HepG2 (cell line): ENCODE data around the gene CUL5. TPM values are rescaled to one million over a fixed set of nuclear protein-coding genes. Genes with fewer than 3 reads are reported as not detected.
A peak's percentile ranks its signal among the peaks of the same experiment; 100 is the strongest.

ENCODE experiments used
- ATAC-seq: fragments of 200-7000 bp; cut with Tn5 transposase; 3 replicates; pipeline ENCODE4 v1.9.1; 2020; ENCODE audit warnings: mild to moderate bottlenecking, moderate library complexity
- BruUV-seq: library from RNA; stranded (reverse); fragments of 400-500 nt; replicated peaks from 2 replicates; lab custom pipeline; 2021; lab: Mats Ljungman, UMichigan
- CTCF ChIA-PET: fragments of 300-600 bp; formaldehyde crosslinking; extraction: SDS; loops from one replicate; lab custom pipeline; 2021; ENCODE audit warnings: low total read pairs, inconsistent platforms, low intra/inter-chr PET ratio; lab: Yijun Ruan, JAX
- POLR2A ChIA-PET: fragments of 350-600 bp; sonication (Branson Sonifier 250); formaldehyde crosslinking; loops from one replicate; lab custom pipeline; 2020; ENCODE audit warnings: antibody characterized with exemption, inconsistent platforms; lab: Yijun Ruan, JAX
- DNase-seq: peaks from one replicate; pipeline ENCODE4 v3.0.0-alpha.2; 2015; ENCODE audit warnings: low spot score
- FAIRE-seq: peaks from 3 replicates; lab custom pipeline; 2011; peaks lifted over from hg19 to GRCh38; lab: Jason Lieb, UNC
- H2AFZ ChIP-seq: one replicate; pipeline ENCODE4 v1.6.1; 2011; ENCODE audit warnings: low read length, inconsistent platforms
- H3K27ac ChIP-seq: fragments of 300-600 bp; 3 replicates; pipeline ENCODE4 v1.8.0; 2011; ENCODE audit warnings: mixed run types, mild to moderate bottlenecking, mixed read lengths, low read length, inconsistent platforms; ENCODE audit not compliant: insufficient read depth; ENCODE audit errors: extremely low read length
- H3K27me3 ChIP-seq, 2 experiments: fragments of 200-600 bp in 1 of 2; 2 replicates in 1 of 2; 3 replicates in 1 of 2; pipeline versions ENCODE4 v1.6.0 to v1.8.0; 2011; ENCODE audit warnings: low read length in 2 of 2, mild to moderate bottlenecking in 2 of 2, moderate library complexity in 2 of 2, inconsistent platforms in 1 of 2; ENCODE audit not compliant: insufficient read depth in 2 of 2, control insufficient read depth in 1 of 2
- H3K36me3 ChIP-seq, 2 experiments: fragments of 200-600 bp in 1 of 2; replicated peaks in 1 of 2; 2 replicates in 1 of 2; 3 replicates in 1 of 2; pipeline versions ENCODE4 v1.5.1 to v1.8.0; 2011; ENCODE audit warnings: low read length in 2 of 2, inconsistent platforms in 1 of 2; ENCODE audit not compliant: insufficient read depth in 2 of 2, control insufficient read depth in 1 of 2
- H3K4me1 ChIP-seq: 2 replicates; pipeline ENCODE4 v1.5.1; 2012; ENCODE audit warnings: low read length, inconsistent platforms; ENCODE audit not compliant: insufficient read depth
- H3K4me2 ChIP-seq: 2 replicates; pipeline ENCODE4 v1.6.0; 2011; ENCODE audit warnings: low read depth, low read length, inconsistent platforms
- H3K4me3 ChIP-seq, 3 experiments: fragments of 200-600 bp in 1 of 3; sonication (generic), shearing (Covaris generic) in 1 of 3; replicated peaks in 1 of 3; 2 replicates each; pipeline ENCODE4 v1.5.1; 2011 to 2016; ENCODE audit warnings: low read length in 3 of 3, inconsistent platforms in 2 of 3, low read depth in 2 of 3, mild to moderate bottlenecking in 2 of 3, control low read depth in 1 of 3, mixed read lengths in 1 of 3; ENCODE audit not compliant: insufficient read depth in 1 of 3
- H3K79me2 ChIP-seq: one replicate; pipeline ENCODE4 v1.6.1; 2011; ENCODE audit warnings: low read length, inconsistent platforms; ENCODE audit not compliant: insufficient read depth
- H3K9ac ChIP-seq: 2 replicates; pipeline ENCODE4 v1.6.0; 2011; ENCODE audit warnings: mild to moderate bottlenecking, low read depth, low read length, inconsistent platforms; ENCODE audit not compliant: insufficient read depth
- H3K9me3 ChIP-seq: 2 replicates; pipeline ENCODE4 v1.5.1; 2012; ENCODE audit warnings: mild to moderate bottlenecking, low read length
- H4K20me1 ChIP-seq: 2 replicates; pipeline ENCODE4 v1.6.0; 2011; ENCODE audit warnings: inconsistent platforms, mild to moderate bottlenecking, low read length, moderate library complexity; ENCODE audit not compliant: insufficient read depth
- CTCF ChIP-seq: sonication (generic); formaldehyde crosslinking; IDR thresholded peaks from 2 replicates; pipeline ENCODE4 v1.5.0; 2020; ENCODE audit warnings: mild to moderate bottlenecking, missing genetic modification reagents, moderate library complexity
- DDIT3 ChIP-seq: sonication (generic); formaldehyde crosslinking; IDR thresholded peaks from 2 replicates; pipeline ENCODE4 v1.4.0; 2020; ENCODE audit warnings: mild to moderate bottlenecking, missing genetic modification reagents
- KDM3A ChIP-seq: IDR thresholded peaks from 2 replicates; pipeline ENCODE4 v1.6.1; 2018; ENCODE audit warnings: low read depth, missing compliant biosample characterization
- NFRKB ChIP-seq: fragments of 450-650 bp; IDR thresholded peaks from 2 replicates; pipeline ENCODE4 v1.6.1; 2017
- SMC3 ChIP-seq: IDR thresholded peaks from 2 replicates; pipeline ENCODE4 v1.6.1; 2011; ENCODE audit warnings: low read length, improper control_type of control experiment
- STAG1 ChIP-seq: sonication (generic); formaldehyde crosslinking; IDR thresholded peaks from 2 replicates; pipeline ENCODE4 v1.4.0; 2020; ENCODE audit warnings: missing genetic modification reagents
- ZNF160 ChIP-seq: sonication (generic); formaldehyde crosslinking; IDR thresholded peaks from 2 replicates; pipeline ENCODE4 v1.8.0; 2022; ENCODE audit warnings: mild to moderate bottlenecking, inconsistent platforms, missing genetic modification reagents
- ZNF343 ChIP-seq: sonication (generic); formaldehyde crosslinking; IDR thresholded peaks from 2 replicates; pipeline ENCODE4 v1.4.0; 2020; ENCODE audit warnings: mild to moderate bottlenecking, missing genetic modification reagents
- in situ Hi-C: cut with HindIII; loops from 2 replicates; pipeline ENCODE4 v1.10.0; 2017; ENCODE audit warnings: low pct_unique_long_range_greater_than_20kb; ENCODE audit not compliant: extremely low pct_ligation_motif_present
- intact Hi-C: fragments of 100-400 bp; cut with micrococcal nuclease; formaldehyde crosslinking; loops from one replicate; pipeline ENCODE4 v1.10.0; 2022; ENCODE audit not compliant: unreplicated experiment
- polyA plus RNA-seq, 8 experiments: library from polyadenylated mRNA; depleted of rRNA in 3 of 8; stranded (reverse) in 7 of 8; unstranded in 1 of 8; fragments of >200 nt; fragmentation: Illumina TruSeq in 4 of 8; extraction: Trizol in 4 of 8; gene quantifications; 2 replicates each; pipeline versions ENCODE4 v1.2.1 to v1.2.3, GENCODE V29; 2011 to 2016; ENCODE audit warnings: low read depth in 4 of 8, missing spikeins in 1 of 8, mixed read lengths in 1 of 8; ENCODE audit not compliant: insufficient read depth in 1 of 8
- total RNA-seq, 5 experiments: library from RNA; depleted of rRNA; stranded (reverse); fragments of >200 nt; fragmentation: Illumina TruSeq; extraction: Trizol; gene quantifications; 2 replicates each; pipeline ENCODE4 v1.2.3, GENCODE V29; 2016; ENCODE audit warnings: low read depth in 1 of 5

Gene CUL5
- total and polyA plus RNA-seq, 2 of the 13 experiments (the other 11 are each of a cell fraction or from before 2014, with no cell fraction given): 7.0 to 24.7 TPM

GRCh38 chr11:108117746-108118371 is 109.2 kb downstream of the CUL5 start:
- Histone ChIP-seq H2AFZ (no peak overlapping the region), H3K4me3 (no peak overlapping the region), H4K20me1 (no peaks in the 10 kb centered on the region; the same call in 1 of the 2 replicates), H3K4me2 (no peak overlapping the region), H3K79me2 (peaks cover 10% of the 10 kb centered on the region), H3K9me3 (no peaks in the 10 kb centered on the region), H3K27ac (no peak overlapping the region), H3K36me3 (no peaks in the 10 kb centered on the region), H3K27me3 (no peaks in the 10 kb centered on the region; a peak in 1 of 5 replicates), H3K9ac (no peak overlapping the region), H3K4me1 (peaks cover 15% of the 10 kb centered on the region)
- POLR2A ChIA-PET: no interaction called here
- peak; percentile 43 for TF ChIP-seq CTCF
- TF ChIP-seq STAG1 (CRISPR knock-in tag): peak; percentile 66
- peak; percentile 16; the same call in 1 of the 2 replicates for TF ChIP-seq SMC3
- TF ChIP-seq ZNF343 (CRISPR knock-in tag): no peak
- no peak for TF ChIP-seq DDIT3 (CRISPR knock-in tag)
- no peak for TF ChIP-seq ZNF160 (CRISPR knock-in tag)
- TF ChIP-seq KDM3A: no peak
- TF ChIP-seq NFRKB: no peak
- intact Hi-C loops: loop anchor here (2.0 kb wide), 1 partner anchor 531 kb away; no protein-coding TSS in a partner anchor
- CTCF ChIA-PET: interaction anchor here (1.3 kb wide), 1 partner anchor 537 kb away, joined by 5 read pairs; no protein-coding TSS in a partner anchor
- ATAC-seq (no peak), DNase-seq (peak; percentile 46), FAIRE-seq (no peak)
- in situ Hi-C loops: no loop called here
- BruUV-seq: no TSS peak
